Endothelial cell of umbilical vein (primary cell): Measurements from ENCODE around the gene MAGIX. TPM values are rescaled to one million over a fixed set of nuclear protein-coding genes. Genes with fewer than 3 reads are reported as not detected.

Experiments
- BruUV-seq: library from RNA; stranded (reverse); fragments of 400-500 nt; replicated peaks from 2 replicates; lab custom pipeline; 2021; lab: Mats Ljungman, UMichigan
- CTCF ChIA-PET: fragments of 300-600, 350-600 bp; sonication (Branson Sonifier 250); formaldehyde crosslinking; loops from one replicate; lab custom pipeline; 2021; ENCODE audit warnings: antibody characterized with exemption, inconsistent platforms; lab: Charles Lee
- POLR2A ChIA-PET: fragments of 300-600, 350-600 bp; sonication (Branson Sonifier 250); formaldehyde crosslinking; loops from one replicate; lab custom pipeline; 2021; ENCODE audit warnings: antibody characterized with exemption, inconsistent platforms; lab: Charles Lee
- DNase-seq: peaks from one replicate; pipeline ENCODE4 v3.0.0-alpha.2; 2011; ENCODE audit warnings: low read depth, low spot score
- FAIRE-seq: peaks from 2 replicates; lab custom pipeline; 2011; peaks lifted over from hg19 to GRCh38; lab: Jason Lieb, UNC
- H2AFZ ChIP-seq: 2 replicates; pipeline ENCODE4 v1.6.0; 2012; ENCODE audit warnings: low read depth, low read length, control low read depth, inconsistent platforms
- H3K27ac ChIP-seq: 2 replicates; pipeline ENCODE4 v1.5.1; 2011; ENCODE audit warnings: low read depth, mild to moderate bottlenecking, control low read depth, low read length, moderate library complexity; ENCODE audit not compliant: insufficient read depth
- H3K27me3 ChIP-seq, 2 experiments: 2 replicates each; pipeline versions ENCODE4 v1.6.0 to v1.6.1; 2011; ENCODE audit warnings: low read length in 2 of 2, mixed read lengths in 1 of 2; ENCODE audit not compliant: control insufficient read depth in 2 of 2, insufficient read depth in 2 of 2
- H3K36me3 ChIP-seq, 2 experiments: 2 replicates in 1 of 2; 3 replicates in 1 of 2; pipeline ENCODE4 v1.5.1; 2011; ENCODE audit warnings: low read length in 2 of 2, mild to moderate bottlenecking in 1 of 2, moderate library complexity in 1 of 2; ENCODE audit not compliant: control insufficient read depth in 2 of 2, insufficient read depth in 2 of 2; ENCODE audit errors: extremely low read depth in 1 of 2
- H3K4me1 ChIP-seq: 3 replicates; pipeline ENCODE4 v1.5.1; 2011; ENCODE audit warnings: mild to moderate bottlenecking, low read length; ENCODE audit not compliant: control insufficient read depth, insufficient read depth; ENCODE audit errors: extremely low read depth
- H3K4me2 ChIP-seq: 2 replicates; pipeline ENCODE4 v1.6.1; 2011; ENCODE audit warnings: low read length, control low read depth, mixed read lengths; ENCODE audit not compliant: insufficient read depth
- H3K4me3 ChIP-seq, 3 experiments: fragments of 200-600 bp in 1 of 3; sonication (generic), shearing (Covaris generic) in 1 of 3; replicated peaks in 1 of 3; 2 replicates each; pipeline ENCODE4 v1.5.1; 2011 to 2016; ENCODE audit warnings: control low read depth in 3 of 3, low read length in 3 of 3, mild to moderate bottlenecking in 2 of 3, inconsistent platforms in 1 of 3, low read depth in 1 of 3, moderate library complexity in 1 of 3; ENCODE audit not compliant: insufficient read depth in 1 of 3
- H3K79me2 ChIP-seq: 2 replicates; pipeline ENCODE4 v1.6.0; 2012; ENCODE audit warnings: low read length, inconsistent platforms; ENCODE audit not compliant: control insufficient read depth, insufficient read depth
- H3K9ac ChIP-seq: replicated peaks from 2 replicates; pipeline ENCODE3; 2011; ENCODE audit warnings: low read length, control low read depth; ENCODE audit not compliant: insufficient read depth; ENCODE audit errors: extremely low read depth
- H3K9me1 ChIP-seq: replicated peaks from 3 replicates; pipeline ENCODE4 v1.6.0; 2011; ENCODE audit warnings: mild to moderate bottlenecking, low read length; ENCODE audit not compliant: control insufficient read depth, insufficient read depth; ENCODE audit errors: extremely low read depth
- H3K9me3 ChIP-seq: replicated peaks from 2 replicates; pipeline ENCODE4 v1.5.1; 2012; ENCODE audit warnings: low read length, inconsistent platforms; ENCODE audit not compliant: control insufficient read depth, insufficient read depth
- H4K20me1 ChIP-seq: replicated peaks from 2 replicates; pipeline ENCODE3; 2011; ENCODE audit warnings: mild to moderate bottlenecking, low read length; ENCODE audit not compliant: control insufficient read depth, insufficient read depth; ENCODE audit errors: extremely low read depth
- CTCF ChIP-seq, 2 donors: IDR thresholded peaks; 1 replicate in 1 of 2; 2 replicates in 1 of 2; pipeline ENCODE4 v1.5.1; 2011; ENCODE audit warnings: low read length in 2 of 2, mild to moderate bottlenecking in 2 of 2, moderate library complexity in 2 of 2, control low read depth in 1 of 2, inconsistent platforms in 1 of 2, low read depth in 1 of 2; ENCODE audit not compliant: insufficient read depth in 1 of 2; ENCODE audit errors: extremely low read depth in 1 of 2
- EZH2 ChIP-seq: IDR thresholded peaks from 2 replicates; pipeline ENCODE4 v1.6.1; 2012; ENCODE audit warnings: borderline replicate concordance, low read depth, mild to moderate bottlenecking, moderate library complexity, low read length, inconsistent platforms; ENCODE audit not compliant: severe bottlenecking
- FOS ChIP-seq: IDR thresholded peaks from 2 replicates; pipeline ENCODE4 v1.6.1; 2011; ENCODE audit warnings: mild to moderate bottlenecking, low read length, moderate library complexity, borderline replicate concordance; ENCODE audit not compliant: insufficient read depth
- GATA2 ChIP-seq: IDR thresholded peaks from 2 replicates; pipeline ENCODE4 v1.7.0; 2011; ENCODE audit warnings: low read depth, mild to moderate bottlenecking, moderate library complexity, mixed read lengths, low read length; ENCODE audit not compliant: insufficient read length, insufficient read depth
- JUN ChIP-seq: IDR thresholded peaks from 2 replicates; pipeline ENCODE4 v1.6.1; 2011; ENCODE audit warnings: borderline replicate concordance, low read depth; ENCODE audit not compliant: insufficient read length, insufficient read depth
- MAX ChIP-seq: IDR thresholded peaks from 2 replicates; pipeline ENCODE4 v1.6.1; 2011; ENCODE audit not compliant: insufficient read depth, insufficient read length
- MYC ChIP-seq: IDR thresholded peaks from one replicate; pipeline ENCODE4 v1.6.1; 2011; ENCODE audit warnings: mild to moderate bottlenecking, low read depth, low read length
- POLR2A ChIP-seq: IDR thresholded peaks from 2 replicates; pipeline ENCODE4 v1.6.1; 2012; ENCODE audit warnings: low read depth, mild to moderate bottlenecking, control low read depth, low read length
- POLR2AphosphoS5 ChIP-seq: IDR thresholded peaks from 2 replicates; pipeline ENCODE4 v1.6.1; 2012; ENCODE audit warnings: low read depth, mild to moderate bottlenecking, control low read depth, low read length, moderate library complexity; ENCODE audit not compliant: insufficient read depth
- dilution Hi-C: fragments of 300-500 bp; cut with MboI; formaldehyde crosslinking; loops from one replicate; pipeline ENCODE4 v1.15.0; 2019; ENCODE audit warnings: low sequenced_read_pairs; ENCODE audit not compliant: extremely low pct_ligation_motif_present
- intact Hi-C: fragments of 100-400 bp; cut with micrococcal nuclease; formaldehyde crosslinking; loops from one replicate; pipeline ENCODE4 v1.10.0; 2022
- polyA plus RNA-seq, 4 experiments: library from polyadenylated mRNA; depleted of rRNA in 3 of 4; stranded (reverse) in 3 of 4; unstranded in 1 of 4; fragments of >200 nt; gene quantifications; 2 replicates each; pipeline versions ENCODE4 v1.2.1 to v1.2.3, GENCODE V29; 2011 to 2012; ENCODE audit warnings: missing spikeins in 1 of 4
- total RNA-seq: library from RNA; stranded (reverse); gene quantifications from 2 replicates; pipeline ENCODE4 v1.2.3, GENCODE V29; 2021

The MAGIX gene
- total and polyA plus RNA-seq, 2 donors (not counting 3 experiments of a cell fraction or from before 2014, with no cell fraction given), result 0.77 to 0.88 TPM

GRCh38 chrX:49117581-49117980 lies 45.0 kb upstream of the MAGIX start:
- ChIA-PET POLR2A (no interaction called here), CTCF (no interaction called here)
- no peak overlapping the region for H2AFZ ChIP-seq
- dilution Hi-C loops, result no loop called here
- no peak overlapping the region for H3K27ac ChIP-seq
- peaks cover 6% of the 10 kb centered on the region for H3K79me2 ChIP-seq
- no peaks in the 10 kb centered on the region for H3K27me3 ChIP-seq
- no peaks in the 10 kb centered on the region for H4K20me1 ChIP-seq
- no TSS peak for BruUV-seq
- H3K4me1 ChIP-seq, result peaks cover 2% of the 10 kb centered on the region
- no peak overlapping the region for H3K4me3 ChIP-seq
- H3K36me3 ChIP-seq, result peaks cover 0 to 28% of the 10 kb centered on the region in 2 experiments
- intact Hi-C loops, result no loop called here
- no peak overlapping the region for H3K4me2 ChIP-seq
- H3K9ac ChIP-seq, result no peak overlapping the region
- FAIRE-seq, result no peak
- DNase-seq, result no peak
- H3K9me3 ChIP-seq, result no peaks in the 10 kb centered on the region
- H3K9me1 ChIP-seq, result no peaks in the 10 kb centered on the region
- TF ChIP-seq CTCF (IDR thresholded peaks at IDR 0.05; ENCODE audit: extremely low read depth in 1 of 2, insufficient read depth in 1 of 2, low read depth in 1 of 2, low read length in 2 of 2) (no peak), MAX (no peak), POLR2AphosphoS5 (no peak), FOS (no peak), JUN (no peak), MYC (no peak), EZH2 (no peak), POLR2A (no peak), GATA2 (no peak)
